Liver (tissue), 3 donors: ENCODE measurements around the gene DKKL1.

Source experiments
- CTCF ChIP-seq: fragments of 150-350 bp; IDR thresholded peaks from 2 replicates; pipeline ENCODE4 v1.5.1; 2017; ENCODE audit warnings: improper control_type of control experiment, low read depth, low read length; ENCODE audit not compliant: missing input control
- FOXA1 ChIP-seq: IDR thresholded peaks from 2 replicates; pipeline ENCODE4 v1.6.1; 2016; ENCODE audit warnings: antibody characterized with exemption
- RAD21 ChIP-seq, 2 donors: IDR thresholded peaks; 2 replicates each; pipeline ENCODE4 v1.6.1; 2016; ENCODE audit warnings: antibody characterized with exemption in 2 of 2, mild to moderate bottlenecking in 2 of 2
- TAF1 ChIP-seq: conservative IDR thresholded peaks from 2 replicates; pipeline ENCODE4 v1.6.1; 2016; ENCODE audit warnings: antibody characterized with exemption, mild to moderate bottlenecking
- donor health status: healthy.
- donor health status: healthy.

GRCh38 chr19:49403404-49404187 is 39.9 kb downstream of the DKKL1 start:
- TF ChIP-seq RAD21 (IDR thresholded peaks at IDR 0.05), result no peak
- TF ChIP-seq CTCF, result no peak
- TF ChIP-seq TAF1, result no peak
- no peak for TF ChIP-seq FOXA1
